K562 (cell line): ENCODE data around the gene DPM1. TPM values are rescaled to one million over a fixed set of nuclear protein-coding genes. Genes with fewer than 3 reads are reported as not detected.

Experiments
- ATAC-seq: fragments of 200-7000 bp; cut with Tn5 transposase; 3 replicates; pipeline ENCODE4 v1.9.1; 2020; ENCODE audit warnings: moderate library complexity
- BruUV-seq: library from RNA; stranded (reverse); fragments of 400-500 nt; replicated peaks from 2 replicates; lab custom pipeline; 2021; lab: Mats Ljungman, UMichigan
- CTCF ChIA-PET: fragments of 300-600 bp; formaldehyde crosslinking; extraction: SDS; loops from one replicate; lab custom pipeline; 2021; ENCODE audit warnings: low intra/inter-chr PET ratio; lab: Yijun Ruan, JAX
- POLR2A ChIA-PET: fragments of 300-600, 350-650 bp; sonication (Branson Sonifier 250); formaldehyde crosslinking; extraction: SDS; loops from one replicate; lab custom pipeline; 2021; ENCODE audit warnings: antibody characterized with exemption, inconsistent platforms; lab: Yijun Ruan, JAX
- DNase-seq, 4 experiments: peaks; one replicate each; pipeline versions ENCODE4 v3.0.0 to v3.0.0-alpha.2; 2011 to 2018; ENCODE audit warnings: low spot score in 3 of 4, mixed read lengths in 3 of 4; ENCODE audit errors: extremely low read depth in 1 of 4
- FAIRE-seq: peaks from 2 replicates; lab custom pipeline; 2011; peaks lifted over from hg19 to GRCh38; lab: Jason Lieb, UNC
- H2AFZ ChIP-seq: 2 replicates; pipeline ENCODE4 v1.6.0; 2011; ENCODE audit warnings: low read depth, low read length, control low read depth, inconsistent platforms
- H3K27ac ChIP-seq: fragments of 200-600 bp; 3 replicates; pipeline ENCODE4 v1.8.0; 2011; ENCODE audit warnings: low read depth, mild to moderate bottlenecking, control low read depth, inconsistent platforms, low read length, moderate library complexity, mixed read lengths; ENCODE audit errors: extremely low read depth
- H3K27me3 ChIP-seq, 2 experiments: fragments of 300-600 bp in 1 of 2; 2 replicates in 1 of 2; 3 replicates in 1 of 2; pipeline versions ENCODE4 v1.6.0 to v1.8.0; 2011; ENCODE audit warnings: inconsistent platforms in 2 of 2, low read length in 2 of 2, mild to moderate bottlenecking in 1 of 2, mixed read lengths in 1 of 2, moderate library complexity in 1 of 2; ENCODE audit not compliant: control insufficient read depth in 2 of 2, insufficient read depth in 2 of 2
- H3K36me3 ChIP-seq: fragments of 300-600 bp; 3 replicates; pipeline ENCODE4 v1.8.0; 2011; ENCODE audit warnings: mild to moderate bottlenecking, low read length, inconsistent platforms; ENCODE audit not compliant: control insufficient read depth, insufficient read depth
- H3K4me1 ChIP-seq, 2 experiments: fragments of 200-600 bp in 1 of 2; replicated peaks in 1 of 2; 2 replicates in 1 of 2; 3 replicates in 1 of 2; pipeline versions ENCODE4 v1.5.1 to v1.8.0; 2011; ENCODE audit warnings: inconsistent platforms in 2 of 2, low read length in 2 of 2, mild to moderate bottlenecking in 1 of 2, mixed read lengths in 1 of 2, moderate library complexity in 1 of 2; ENCODE audit not compliant: control insufficient read depth in 2 of 2, insufficient read depth in 2 of 2
- H3K4me2 ChIP-seq: 2 replicates; pipeline ENCODE4 v1.6.1; 2011; ENCODE audit warnings: low read length, control low read depth, inconsistent platforms, mixed read lengths; ENCODE audit not compliant: insufficient read depth
- H3K4me3 ChIP-seq: fragments of 200-600 bp; sonication (generic), shearing (Covaris generic); 2 replicates; pipeline ENCODE4 v1.5.1; 2016; ENCODE audit warnings: control low read depth, inconsistent platforms
- H3K79me2 ChIP-seq: fragments of 200-600 bp; 3 replicates; pipeline ENCODE4 v1.8.0; 2011; ENCODE audit warnings: low read length, inconsistent platforms; ENCODE audit not compliant: control insufficient read depth, insufficient read depth
- H3K9ac ChIP-seq, 2 experiments: 2 replicates each; pipeline versions ENCODE4 v1.6.0 to v1.6.1; 2011; ENCODE audit warnings: low read depth in 2 of 2, low read length in 2 of 2, control low read depth in 1 of 2, inconsistent platforms in 1 of 2, mild to moderate bottlenecking in 1 of 2, mixed read lengths in 1 of 2; ENCODE audit not compliant: insufficient read depth in 1 of 2
- H3K9me1 ChIP-seq: one replicate; pipeline ENCODE4 v1.6.0; 2011; ENCODE audit warnings: inconsistent platforms, mild to moderate bottlenecking, low read length, moderate library complexity; ENCODE audit not compliant: control insufficient read depth, insufficient read depth
- H3K9me3 ChIP-seq: replicated peaks from 2 replicates; pipeline ENCODE4 v1.5.1; 2011; ENCODE audit warnings: low read depth, low read length, inconsistent platforms; ENCODE audit not compliant: control insufficient read depth, insufficient read depth
- H4K20me1 ChIP-seq: replicated peaks from 2 replicates; pipeline ENCODE4 v1.6.1; 2011; ENCODE audit warnings: low read length, inconsistent platforms, mixed read lengths; ENCODE audit not compliant: control insufficient read depth, insufficient read depth
- FOXJ2 ChIP-seq: fragments of 200-800 bp; sonication (Bioruptor generic); IDR thresholded peaks from 2 replicates; pipeline ENCODE4 v1.6.1; 2016; ENCODE audit warnings: missing genetic modification characterization, missing compliant biosample characterization
- HDAC3 ChIP-seq: fragments of 450-650 bp; IDR thresholded peaks from 2 replicates; pipeline ENCODE4 v1.6.1; 2018; ENCODE audit warnings: borderline replicate concordance, mild to moderate bottlenecking, moderate library complexity; ENCODE audit not compliant: partially characterized antibody
- HDAC6 ChIP-seq: IDR thresholded peaks from 2 replicates; pipeline ENCODE4 v1.6.1; 2012; ENCODE audit warnings: low read depth, mild to moderate bottlenecking, control low read depth, inconsistent platforms, low read length, moderate library complexity
- KDM5B ChIP-seq: fragments of 200-600 bp; sonication (generic); IDR thresholded peaks from 2 replicates; pipeline ENCODE4 v1.6.1; 2012; ENCODE audit warnings: low read depth, mild to moderate bottlenecking, moderate library complexity, low read length, control low read depth, inconsistent platforms; ENCODE audit not compliant: insufficient replicate concordance
- MAFF ChIP-seq: IDR thresholded peaks from 2 replicates; pipeline ENCODE4 v1.6.1; 2012; ENCODE audit warnings: low read length, improper control_type of control experiment
- MAFG ChIP-seq: fragments of 450-650 bp; conservative IDR thresholded peaks from 2 replicates; pipeline ENCODE4 v1.6.1; 2016; ENCODE audit warnings: missing genetic modification characterization, missing compliant biosample characterization
- MEIS2 ChIP-seq: fragments of 450-650 bp; IDR thresholded peaks from 2 replicates; pipeline ENCODE4 v1.6.1; 2014; ENCODE audit warnings: mild to moderate bottlenecking; ENCODE audit not compliant: partially characterized antibody
- POLR2AphosphoS2 ChIP-seq: IDR thresholded peaks from 2 replicates; pipeline ENCODE4 v1.6.1; 2012; ENCODE audit warnings: low read length, improper control_type of control experiment
- SP1 ChIP-seq: sonication (generic); formaldehyde crosslinking; IDR thresholded peaks from 2 replicates; pipeline ENCODE4 v1.8.1; 2022; ENCODE audit warnings: mild to moderate bottlenecking, missing genetic modification reagents
- ZKSCAN1 ChIP-seq: fragments of 150-350 bp; IDR thresholded peaks from 2 replicates; pipeline ENCODE4 v1.6.1; 2016; ENCODE audit warnings: low read depth, low read length
- WGBS: fragments of 100-300 bp; shearing (Covaris generic); methylation state at CpG from one replicate; pipeline ENCODE4 v1.1.6; 2016; ENCODE audit warnings: low coverage, mixed read lengths; ENCODE audit not compliant: insufficient coverage; ENCODE audit errors: missing lambda C conversion rate; 5-methylcytosine and 5-hydroxymethylcytosine counted together
- in situ Hi-C: fragments of 300-500 bp; cut with MboI; formaldehyde crosslinking; loops from 4 replicates; pipeline ENCODE4 v1.15.0; 2018; ENCODE audit warnings: inconsistent platforms, mixed read lengths
- intact Hi-C: fragments of 100-400 bp; cut with micrococcal nuclease; formaldehyde crosslinking; loops from 2 replicates; pipeline ENCODE4 v1.14.2; 2022
- polyA plus RNA-seq, 8 experiments: library from polyadenylated mRNA; depleted of rRNA in 4 of 8; stranded (reverse) in 5 of 8; unstranded in 3 of 8; fragments of >200 nt; fragmentation: Nextera tagmentation in 2 of 8; fragmentation: Illumina TruSeq in 1 of 8; extraction: Ambion mirVana in 2 of 8; extraction: Trizol in 1 of 8; gene quantifications; 2 replicates each; pipeline versions ENCODE4 v1.2.1 to v1.2.3, GENCODE V29; 2011 to 2014; ENCODE audit warnings: inconsistent platforms in 1 of 8, missing spikeins in 1 of 8
- total RNA-seq, 7 experiments: library from RNA; depleted of rRNA in 6 of 7; stranded (reverse); fragments of >200 nt in 6 of 7; fragmentation: Illumina TruSeq in 2 of 7; extraction: Trizol in 2 of 7; gene quantifications; 2 replicates each; pipeline versions ENCODE4 v1.2.1 to v1.2.3, GENCODE V29; 2011 to 2021; ENCODE audit warnings: low replicate concordance in 1 of 7
- TF ChIP-seq, protein P1 (sequence below): fragments of 250-450 bp; sonication (Bioruptor Pico); IDR thresholded peaks from 2 replicates; pipeline ENCODE4 v1.4.0; 2020; ENCODE audit warnings: borderline replicate concordance
- TF ChIP-seq, protein P2 (sequence below), 3 experiments: IDR thresholded peaks in 2 of 3; conservative IDR thresholded peaks in 1 of 3; 2 replicates each; pipeline ENCODE4 v1.5.1; 2011 to 2012; ENCODE audit warnings: low read length in 3 of 3, mild to moderate bottlenecking in 3 of 3, control low read depth in 2 of 3, improper control_type of control experiment in 1 of 3, inconsistent platforms in 1 of 3, low read depth in 1 of 3, mixed read lengths in 1 of 3, moderate library complexity in 1 of 3; ENCODE audit not compliant: insufficient read depth in 2 of 3
- TF ChIP-seq, protein P3 (sequence below): fragments of 450-650 bp; formaldehyde crosslinking; IDR thresholded peaks from 2 replicates; pipeline ENCODE4 v1.4.0; 2022; ENCODE audit warnings: mild to moderate bottlenecking, moderate library complexity
- TF ChIP-seq, protein P4 (sequence below): sonication (generic); formaldehyde crosslinking; IDR thresholded peaks from 2 replicates; pipeline ENCODE4 v1.4.0; 2020; ENCODE audit warnings: mild to moderate bottlenecking, missing genetic modification reagents

Gene DPM1
- total and polyA plus RNA-seq, 9 of the 15 experiments (the other 6 are each of a cell fraction or from before 2014, with no cell fraction given), result 75.2 to 190 (median 153) TPM

DNA sequence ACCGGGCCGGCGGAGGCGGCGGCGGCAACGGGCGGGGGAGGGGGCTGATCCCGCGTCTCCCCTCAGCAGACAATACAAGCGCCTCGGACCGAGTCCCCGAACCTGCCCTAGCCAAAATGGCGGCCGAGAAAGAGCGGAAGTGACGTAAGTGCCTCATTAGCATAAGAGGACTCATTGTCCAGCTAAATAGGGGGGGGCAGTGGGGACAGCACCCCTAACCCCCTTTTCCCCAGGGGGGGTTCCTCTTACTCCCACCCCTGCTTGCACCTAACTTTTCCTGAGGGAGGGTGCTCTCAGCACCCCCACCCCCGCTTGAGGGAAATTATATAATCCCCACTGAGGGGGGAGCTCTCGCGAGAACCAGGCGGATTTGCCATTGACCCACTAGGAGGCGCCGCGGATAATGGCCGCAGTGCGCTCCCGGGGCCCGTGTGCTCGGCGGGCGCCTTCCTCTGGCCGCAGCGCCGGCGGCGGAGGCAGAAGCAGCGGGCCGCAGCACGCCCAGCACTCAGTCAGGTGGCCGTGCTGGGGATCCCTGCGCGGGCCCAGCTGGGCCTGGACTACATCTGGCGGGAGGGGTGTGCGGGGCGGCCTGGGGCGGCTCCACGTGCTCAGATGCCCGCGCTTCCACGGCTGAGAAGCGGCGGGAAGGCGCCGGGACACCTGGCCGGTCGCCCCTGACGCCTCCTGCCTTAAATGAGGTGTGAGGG, 26.9 kb downstream of the DPM1 start, which contains the start of gene ADNP:
Gene ADNP, minus strand, starts transcription at position 132 of the 710 bp plus-strand sequence. CDS start 27,441 bp downstream, outside the sequence.
- intact Hi-C loops, result no loop called here
- CTCF ChIA-PET, result interaction anchor here (0.6 kb wide), 1 partner anchor 113 kb away, joined by 3 read pairs; no protein-coding TSS in a partner anchor
- peak; percentile 84 for FAIRE-seq
- TF ChIP-seq MEIS2, result no peak
- peak; percentile 77 for TF ChIP-seq KDM5B
- no peak for TF ChIP-seq MAFG (tag)
- peak; percentile 40; the same call in 1 of the 2 replicates for TF ChIP-seq MAFF
- 0 out of 2 replicates have a peak, but pooled peaks have one; percentile 77 for TF ChIP-seq ZKSCAN1
- TF ChIP-seq HDAC6, result no peak
- peak; percentile 90; the same call in 1 of the 2 replicates for TF ChIP-seq POLR2AphosphoS2
- TF ChIP-seq SP1, result peak; percentile 96
- TF ChIP-seq FOXJ2 (tag), result peak; percentile 51; the same call in 1 of the 2 replicates
- TF ChIP-seq, protein P1, sequence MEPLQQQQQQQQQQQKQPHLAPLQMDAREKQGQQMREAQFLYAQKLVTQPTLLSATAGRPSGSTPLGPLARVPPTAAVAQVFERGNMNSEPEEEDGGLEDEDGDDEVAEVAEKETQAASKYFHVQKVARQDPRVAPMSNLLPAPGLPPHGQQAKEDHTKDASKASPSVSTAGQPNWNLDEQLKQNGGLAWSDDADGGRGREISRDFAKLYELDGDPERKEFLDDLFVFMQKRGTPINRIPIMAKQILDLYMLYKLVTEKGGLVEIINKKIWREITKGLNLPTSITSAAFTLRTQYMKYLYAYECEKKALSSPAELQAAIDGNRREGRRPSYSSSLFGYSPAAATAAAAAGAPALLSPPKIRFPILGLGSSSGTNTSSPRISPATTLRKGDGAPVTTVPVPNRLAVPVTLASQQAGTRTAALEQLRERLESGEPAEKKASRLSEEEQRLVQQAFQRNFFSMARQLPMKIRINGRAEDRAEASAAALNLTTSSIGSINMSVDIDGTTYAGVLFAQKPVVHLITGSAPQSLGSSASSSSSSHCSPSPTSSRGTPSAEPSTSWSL (CRISPR knock-in tag), result no peak
- TF ChIP-seq, protein P2, sequence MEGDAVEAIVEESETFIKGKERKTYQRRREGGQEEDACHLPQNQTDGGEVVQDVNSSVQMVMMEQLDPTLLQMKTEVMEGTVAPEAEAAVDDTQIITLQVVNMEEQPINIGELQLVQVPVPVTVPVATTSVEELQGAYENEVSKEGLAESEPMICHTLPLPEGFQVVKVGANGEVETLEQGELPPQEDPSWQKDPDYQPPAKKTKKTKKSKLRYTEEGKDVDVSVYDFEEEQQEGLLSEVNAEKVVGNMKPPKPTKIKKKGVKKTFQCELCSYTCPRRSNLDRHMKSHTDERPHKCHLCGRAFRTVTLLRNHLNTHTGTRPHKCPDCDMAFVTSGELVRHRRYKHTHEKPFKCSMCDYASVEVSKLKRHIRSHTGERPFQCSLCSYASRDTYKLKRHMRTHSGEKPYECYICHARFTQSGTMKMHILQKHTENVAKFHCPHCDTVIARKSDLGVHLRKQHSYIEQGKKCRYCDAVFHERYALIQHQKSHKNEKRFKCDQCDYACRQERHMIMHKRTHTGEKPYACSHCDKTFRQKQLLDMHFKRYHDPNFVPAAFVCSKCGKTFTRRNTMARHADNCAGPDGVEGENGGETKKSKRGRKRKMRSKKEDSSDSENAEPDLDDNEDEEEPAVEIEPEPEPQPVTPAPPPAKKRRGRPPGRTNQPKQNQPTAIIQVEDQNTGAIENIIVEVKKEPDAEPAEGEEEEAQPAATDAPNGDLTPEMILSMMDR (IDR thresholded peaks at IDR 0.05 in 2 of 3, conservative IDR thresholded peaks at IDR 0.05 in 1 of 3; ENCODE audit: insufficient read depth in 2 of 3, low read depth in 1 of 3, low read length in 3 of 3), result peak; percentile 74 to 93 (median 84)
- TF ChIP-seq HDAC3, result peak; percentile 65
- TF ChIP-seq, protein P3, sequence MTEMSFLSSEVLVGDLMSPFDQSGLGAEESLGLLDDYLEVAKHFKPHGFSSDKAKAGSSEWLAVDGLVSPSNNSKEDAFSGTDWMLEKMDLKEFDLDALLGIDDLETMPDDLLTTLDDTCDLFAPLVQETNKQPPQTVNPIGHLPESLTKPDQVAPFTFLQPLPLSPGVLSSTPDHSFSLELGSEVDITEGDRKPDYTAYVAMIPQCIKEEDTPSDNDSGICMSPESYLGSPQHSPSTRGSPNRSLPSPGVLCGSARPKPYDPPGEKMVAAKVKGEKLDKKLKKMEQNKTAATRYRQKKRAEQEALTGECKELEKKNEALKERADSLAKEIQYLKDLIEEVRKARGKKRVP (CRISPR knock-in tag), result no peak
- TF ChIP-seq, protein P4, sequence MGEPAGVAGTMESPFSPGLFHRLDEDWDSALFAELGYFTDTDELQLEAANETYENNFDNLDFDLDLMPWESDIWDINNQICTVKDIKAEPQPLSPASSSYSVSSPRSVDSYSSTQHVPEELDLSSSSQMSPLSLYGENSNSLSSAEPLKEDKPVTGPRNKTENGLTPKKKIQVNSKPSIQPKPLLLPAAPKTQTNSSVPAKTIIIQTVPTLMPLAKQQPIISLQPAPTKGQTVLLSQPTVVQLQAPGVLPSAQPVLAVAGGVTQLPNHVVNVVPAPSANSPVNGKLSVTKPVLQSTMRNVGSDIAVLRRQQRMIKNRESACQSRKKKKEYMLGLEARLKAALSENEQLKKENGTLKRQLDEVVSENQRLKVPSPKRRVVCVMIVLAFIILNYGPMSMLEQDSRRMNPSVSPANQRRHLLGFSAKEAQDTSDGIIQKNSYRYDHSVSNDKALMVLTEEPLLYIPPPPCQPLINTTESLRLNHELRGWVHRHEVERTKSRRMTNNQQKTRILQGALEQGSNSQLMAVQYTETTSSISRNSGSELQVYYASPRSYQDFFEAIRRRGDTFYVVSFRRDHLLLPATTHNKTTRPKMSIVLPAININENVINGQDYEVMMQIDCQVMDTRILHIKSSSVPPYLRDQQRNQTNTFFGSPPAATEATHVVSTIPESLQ (CRISPR knock-in tag), result peak; percentile 80

More for the DNA sequence above, 26.9 kb downstream of the DPM1 start, which contains the start of gene ADNP:
- Histone ChIP-seq H3K4me3 (peak within 1 kb of the TSS; percentile 71), H3K9ac (peak within 1 kb of the TSS; percentile 92 to 98), H4K20me1 (peaks cover 10% of the 10 kb centered on the region), H3K9me3 (no peaks in the 10 kb centered on the region), H2AFZ (peak within 1 kb of the TSS; percentile 95), H3K9me1 (no peaks in the 10 kb centered on the region), H3K4me2 (peak within 1 kb of the TSS; percentile 85), H3K27ac (peak within 1 kb of the TSS; percentile 99), H3K27me3 (no peaks in the 10 kb centered on the region), H3K79me2 (peaks cover 43% of the 10 kb centered on the region), H3K36me3 (peaks cover 73% of the 10 kb centered on the region), H3K4me1 (peaks cover 12 to 19% of the 10 kb centered on the region in 2 experiments)
- in situ Hi-C loops, result loop anchor here (10.0 kb wide), 1 partner anchor 117 kb away; no protein-coding TSS in a partner anchor
- POLR2A ChIA-PET, result interaction anchor here (0.6 to 4.7 kb wide), 18 partner anchors 9 to 639 kb away, joined by 3 to 30 read pairs (median 3); partner anchors contain the start of genes BCAS4, DPM1 and MOCS3
- DNase-seq (peak; percentile 73 to 95 (median 82)), ATAC-seq (peak; percentile 83)
- WGBS, result under 1% methylated on average over 42 of the region's 58 CpGs
- no TSS peak for BruUV-seq
